ENCODE measurements around the gene IGSF9.

Gene IGSF9

DNA sequence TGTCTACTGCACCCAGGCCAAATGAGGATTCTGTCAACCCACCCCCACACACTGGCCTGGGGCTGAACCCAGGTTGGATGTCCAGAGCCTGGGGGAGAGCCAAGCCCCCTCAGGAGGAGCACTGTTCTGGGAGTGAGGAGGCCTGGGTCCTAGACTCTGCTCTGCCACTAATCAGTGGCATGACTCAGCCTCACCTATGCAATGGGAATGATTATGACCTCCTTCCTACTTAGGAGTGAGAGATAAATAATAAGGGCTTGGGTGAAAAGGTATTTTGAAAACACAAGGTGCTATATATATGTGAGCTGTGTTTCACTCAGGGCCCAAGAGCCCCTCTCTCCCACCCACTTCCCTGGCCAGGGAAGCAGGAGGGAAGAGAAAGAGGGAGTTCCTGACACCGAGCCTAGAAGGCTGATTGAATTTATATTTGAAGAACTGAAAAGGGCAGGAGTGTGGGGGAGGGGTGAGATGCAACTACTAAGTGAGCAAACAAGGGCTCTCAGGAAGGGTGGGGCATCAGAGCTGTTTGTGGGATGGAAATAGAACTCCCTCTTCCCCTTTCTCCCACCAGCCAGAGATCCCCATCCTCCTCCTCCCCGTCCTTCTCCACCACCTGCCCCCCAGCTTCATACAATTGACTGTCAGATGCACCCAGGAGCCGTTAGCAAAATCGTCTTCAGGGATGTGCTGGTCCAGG, 8.2 kb downstream of the IGSF9 start:
- Histone ChIP-seq H3K9me3 (ENCODE audit: insufficient read depth, low read depth, low read length) (no peaks in the 10 kb centered on the region), H3K36me3 (ENCODE audit: insufficient read depth, low read length) (no peaks in the 10 kb centered on the region), H3K79me2 (ENCODE audit: insufficient read depth, low read length) (no peaks in the 10 kb centered on the region), H3K9ac (ENCODE audit: low read depth, low read length, poor library complexity, severe bottlenecking) (no peak overlapping the region), H4K20me1 (ENCODE audit: insufficient read depth, low read length, poor library complexity, severe bottlenecking) (no peaks in the 10 kb centered on the region), H3K4me2 (ENCODE audit: low read depth, low read length, poor library complexity, severe bottlenecking) (no peak overlapping the region), H3K4me3 (ENCODE audit: low read length, poor library complexity, severe bottlenecking) (no peak overlapping the region), H3F3A (ENCODE audit: low read depth) (no peaks in the 10 kb centered on the region), H2AFZ (ENCODE audit: low read length) (no peak overlapping the region), H3K27me3 (ENCODE audit: insufficient read depth, low read length, poor library complexity, severe bottlenecking) (no peaks in the 10 kb centered on the region), H3K9me2 (replicated peaks; ENCODE audit: low read depth, low read length) (no peaks in the 10 kb centered on the region), H3K4me1 (ENCODE audit: insufficient read depth, low read length, poor library complexity, severe bottlenecking) (no peaks in the 10 kb centered on the region)
- no peak for TF ChIP-seq EZH2phosphoT487 (IDR thresholded peaks at IDR 0.05; ENCODE audit: borderline replicate concordance)
- TF ChIP-seq, protein P1, sequence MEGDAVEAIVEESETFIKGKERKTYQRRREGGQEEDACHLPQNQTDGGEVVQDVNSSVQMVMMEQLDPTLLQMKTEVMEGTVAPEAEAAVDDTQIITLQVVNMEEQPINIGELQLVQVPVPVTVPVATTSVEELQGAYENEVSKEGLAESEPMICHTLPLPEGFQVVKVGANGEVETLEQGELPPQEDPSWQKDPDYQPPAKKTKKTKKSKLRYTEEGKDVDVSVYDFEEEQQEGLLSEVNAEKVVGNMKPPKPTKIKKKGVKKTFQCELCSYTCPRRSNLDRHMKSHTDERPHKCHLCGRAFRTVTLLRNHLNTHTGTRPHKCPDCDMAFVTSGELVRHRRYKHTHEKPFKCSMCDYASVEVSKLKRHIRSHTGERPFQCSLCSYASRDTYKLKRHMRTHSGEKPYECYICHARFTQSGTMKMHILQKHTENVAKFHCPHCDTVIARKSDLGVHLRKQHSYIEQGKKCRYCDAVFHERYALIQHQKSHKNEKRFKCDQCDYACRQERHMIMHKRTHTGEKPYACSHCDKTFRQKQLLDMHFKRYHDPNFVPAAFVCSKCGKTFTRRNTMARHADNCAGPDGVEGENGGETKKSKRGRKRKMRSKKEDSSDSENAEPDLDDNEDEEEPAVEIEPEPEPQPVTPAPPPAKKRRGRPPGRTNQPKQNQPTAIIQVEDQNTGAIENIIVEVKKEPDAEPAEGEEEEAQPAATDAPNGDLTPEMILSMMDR (conservative IDR thresholded peaks at IDR 0.05; ENCODE audit: low read length), result no peak

DNA sequence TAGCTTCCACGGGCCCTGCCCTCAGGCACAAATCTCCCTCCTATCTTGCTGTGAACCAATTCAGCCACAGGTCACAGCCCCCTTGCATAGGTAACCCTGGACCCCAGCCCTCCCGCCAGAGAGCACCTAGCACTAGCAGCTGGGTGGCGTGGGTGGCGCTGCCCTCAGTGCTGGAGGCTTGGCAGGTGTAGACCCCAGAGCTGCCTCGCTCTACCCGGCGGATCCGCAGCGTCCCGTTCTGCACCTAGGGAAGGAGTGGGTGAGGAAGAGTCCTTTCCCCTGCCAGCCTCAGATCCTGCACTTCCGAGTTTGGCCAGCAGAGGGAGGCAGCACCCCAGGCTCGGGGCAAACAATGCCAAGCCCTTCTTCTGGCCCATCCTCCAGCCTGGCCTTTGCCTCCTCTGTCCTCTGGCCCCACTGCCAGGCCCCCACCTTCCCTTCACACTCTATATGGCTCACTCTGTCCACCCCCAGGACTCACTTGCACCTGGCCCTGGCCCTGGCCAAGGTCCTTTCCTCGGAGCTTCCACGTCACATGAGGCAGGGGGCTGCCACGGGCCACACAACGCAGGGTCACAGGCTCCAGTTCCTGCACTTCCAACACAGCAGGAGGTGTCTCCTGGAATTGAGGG, 9.0 kb downstream of the IGSF9 start:
- no peaks in the 10 kb centered on the region for H3K4me1 ChIP-seq (ENCODE audit: insufficient read depth, low read length, poor library complexity, severe bottlenecking)
- H3K79me2 ChIP-seq (ENCODE audit: insufficient read depth, low read length), result no peaks in the 10 kb centered on the region
- no peaks in the 10 kb centered on the region for H3K9me3 ChIP-seq (ENCODE audit: insufficient read depth, low read depth, low read length)
- H3K9me2 ChIP-seq (replicated peaks; ENCODE audit: low read depth, low read length), result no peaks in the 10 kb centered on the region
- H4K20me1 ChIP-seq (ENCODE audit: insufficient read depth, low read length, poor library complexity, severe bottlenecking), result no peaks in the 10 kb centered on the region
- TF ChIP-seq, protein P1 (conservative IDR thresholded peaks at IDR 0.05; ENCODE audit: low read length), result peak; percentile 85
- no peak for TF ChIP-seq EZH2phosphoT487 (IDR thresholded peaks at IDR 0.05; ENCODE audit: borderline replicate concordance)
- no peaks in the 10 kb centered on the region for H3F3A ChIP-seq (ENCODE audit: low read depth)
- peak overlapping the region; percentile 28 for H3K4me2 ChIP-seq (ENCODE audit: low read depth, low read length, poor library complexity, severe bottlenecking)
- no peaks in the 10 kb centered on the region for H3K27me3 ChIP-seq (ENCODE audit: insufficient read depth, low read length, poor library complexity, severe bottlenecking)
- H3K4me3 ChIP-seq (ENCODE audit: low read length, poor library complexity, severe bottlenecking), result no peak overlapping the region
- H2AFZ ChIP-seq (ENCODE audit: low read length), result no peak overlapping the region
- no peak overlapping the region for H3K9ac ChIP-seq (ENCODE audit: low read depth, low read length, poor library complexity, severe bottlenecking)
- no peaks in the 10 kb centered on the region for H3K36me3 ChIP-seq (ENCODE audit: insufficient read depth, low read length)

DNA sequence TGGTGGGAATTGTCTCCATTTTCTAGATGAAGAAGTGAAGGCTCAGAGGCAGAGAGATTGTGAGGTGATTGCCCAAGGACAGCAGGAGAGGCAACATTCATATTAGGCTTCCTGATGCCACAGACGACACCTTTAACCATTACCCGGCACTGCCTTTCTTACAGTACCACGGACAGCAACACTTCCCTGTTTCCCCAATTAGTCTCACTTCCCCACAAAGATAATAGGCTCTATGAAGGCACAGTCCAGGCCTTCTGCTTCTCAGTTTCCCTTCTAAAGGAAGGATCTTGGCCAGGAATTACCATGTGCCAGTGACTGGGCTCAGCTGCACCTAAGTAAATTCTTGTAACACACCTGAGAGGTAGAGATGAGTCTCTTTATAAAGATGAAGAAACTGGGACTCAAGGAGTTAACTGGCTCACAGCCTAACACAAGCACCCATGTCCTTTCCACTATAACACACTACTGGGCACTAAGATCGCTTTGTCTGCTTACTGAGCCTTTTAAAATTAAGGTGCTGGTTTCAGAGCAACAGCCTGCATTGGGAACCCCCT, 9.6 kb downstream of the IGSF9 start:
- no peak for TF ChIP-seq EZH2phosphoT487 (IDR thresholded peaks at IDR 0.05; ENCODE audit: borderline replicate concordance)
- TF ChIP-seq, protein P1 (conservative IDR thresholded peaks at IDR 0.05; ENCODE audit: low read length), result no peak
- peak overlapping the region; percentile 28 for H3K4me2 ChIP-seq (ENCODE audit: low read depth, low read length, poor library complexity, severe bottlenecking)

More for the DNA sequence above, 9.6 kb downstream of the IGSF9 start:
- Histone ChIP-seq H3K4me3 (ENCODE audit: low read length, poor library complexity, severe bottlenecking) (no peak overlapping the region), H3K4me1 (ENCODE audit: insufficient read depth, low read length, poor library complexity, severe bottlenecking) (no peaks in the 10 kb centered on the region), H4K20me1 (ENCODE audit: insufficient read depth, low read length, poor library complexity, severe bottlenecking) (no peaks in the 10 kb centered on the region), H2AFZ (ENCODE audit: low read length) (no peak overlapping the region), H3K9me2 (replicated peaks; ENCODE audit: low read depth, low read length) (no peaks in the 10 kb centered on the region), H3K27me3 (ENCODE audit: insufficient read depth, low read length, poor library complexity, severe bottlenecking) (no peaks in the 10 kb centered on the region), H3F3A (ENCODE audit: low read depth) (no peaks in the 10 kb centered on the region), H3K36me3 (ENCODE audit: insufficient read depth, low read length) (no peaks in the 10 kb centered on the region), H3K9ac (ENCODE audit: low read depth, low read length, poor library complexity, severe bottlenecking) (no peak overlapping the region), H3K79me2 (ENCODE audit: insufficient read depth, low read length) (no peaks in the 10 kb centered on the region), H3K9me3 (ENCODE audit: insufficient read depth, low read depth, low read length) (no peaks in the 10 kb centered on the region)
